OCI-LY1 (cell line): ENCODE results near the gene NDUFV1.
"Not testable (repeated sequence)": the region's sequence is repeated elsewhere in the genome, so short reads cannot be mapped to it uniquely, and the experiment has no call there.

ENCODE experiments used
- H2AFZ ChIP-seq: fragments of 200-600 bp; sonication (generic), shearing (Covaris generic); 2 replicates; pipeline ENCODE4 v1.6.0; 2014; ENCODE audit warnings: antibody characterized with exemption, mild to moderate bottlenecking, low read length
- H3F3A ChIP-seq: fragments of 200-600 bp; sonication (generic), shearing (Covaris generic); 2 replicates; pipeline ENCODE4 v1.6.0; 2014; ENCODE audit warnings: mild to moderate bottlenecking, antibody characterized with exemption, low read length, moderate library complexity; ENCODE audit not compliant: insufficient read depth
- H3K27ac ChIP-seq: fragments of 200-600 bp; sonication (generic); 2 replicates; pipeline ENCODE4 v1.5.1; 2014; ENCODE audit warnings: low read length, mixed run types, mild to moderate bottlenecking, low read depth; ENCODE audit not compliant: poor library complexity, severe bottlenecking
- H3K27me3 ChIP-seq: fragments of 200-600 bp; sonication (generic); 2 replicates; pipeline ENCODE4 v1.6.0; 2014; ENCODE audit warnings: antibody characterized with exemption, mild to moderate bottlenecking, low read length, moderate library complexity; ENCODE audit not compliant: insufficient read depth
- H3K36me3 ChIP-seq: fragments of 200-600 bp; sonication (generic); 2 replicates; pipeline ENCODE4 v1.6.1; 2014; ENCODE audit warnings: mild to moderate bottlenecking, antibody characterized with exemption, low read length, moderate library complexity, mixed read lengths; ENCODE audit not compliant: insufficient read depth
- H3K4me1 ChIP-seq: fragments of 200-600 bp; sonication (generic); 2 replicates; pipeline ENCODE4 v1.5.1; 2014; ENCODE audit warnings: mild to moderate bottlenecking, low read length, moderate library complexity; ENCODE audit not compliant: insufficient read depth, severe bottlenecking
- H3K4me2 ChIP-seq: fragments of 200-600 bp; sonication (generic), shearing (Covaris generic); 2 replicates; pipeline ENCODE4 v1.6.1; 2014; ENCODE audit warnings: low read length
- H3K4me3 ChIP-seq: fragments of 200-600 bp; sonication (generic); 2 replicates; pipeline ENCODE4 v1.5.1; 2014; ENCODE audit warnings: low read length, low read depth, mild to moderate bottlenecking, mixed read lengths; ENCODE audit not compliant: poor library complexity, severe bottlenecking
- H3K79me2 ChIP-seq: fragments of 200-600 bp; shearing (Covaris generic); 2 replicates; pipeline ENCODE4 v1.6.1; 2016; ENCODE audit warnings: mixed run types, low read length, mixed read lengths; ENCODE audit not compliant: insufficient read depth
- H3K9ac ChIP-seq: fragments of 200-600 bp; sonication (generic), shearing (Covaris generic); 2 replicates; pipeline ENCODE4 v1.6.1; 2014; ENCODE audit warnings: mild to moderate bottlenecking, low read length, mixed read lengths
- H3K9me2 ChIP-seq: fragments of 200-600 bp; sonication (generic), shearing (Covaris generic); 2 replicates; pipeline ENCODE4 v1.6.1; 2014; ENCODE audit warnings: low read depth, mild to moderate bottlenecking, low read length, mixed read lengths
- H3K9me3 ChIP-seq: fragments of 200-600 bp; shearing (Covaris generic); 2 replicates; pipeline ENCODE4 v1.6.1; 2014; ENCODE audit warnings: low read length, mixed read lengths
- H4K20me1 ChIP-seq: fragments of 200-600 bp; sonication (generic), shearing (Covaris generic); 2 replicates; pipeline ENCODE4 v1.6.0; 2016; ENCODE audit warnings: mild to moderate bottlenecking, low read length; ENCODE audit not compliant: insufficient read depth
- EZH2 ChIP-seq: fragments of 200-600 bp; sonication (generic), shearing (Covaris generic); IDR thresholded peaks from 2 replicates; pipeline ENCODE4 v1.8.0; 2017; ENCODE audit warnings: borderline replicate concordance, mixed run types, mild to moderate bottlenecking, antibody characterized with exemption, low read length, moderate library complexity, mixed read lengths
- TF ChIP-seq, protein P1 (sequence below): fragments of 200-600 bp; sonication (generic), shearing (Covaris generic); IDR thresholded peaks from 2 replicates; pipeline ENCODE4 v1.5.1; 2017; ENCODE audit warnings: mild to moderate bottlenecking, antibody characterized with exemption, low read length, moderate library complexity, mixed read lengths

NDUFV1 gene

DNA sequence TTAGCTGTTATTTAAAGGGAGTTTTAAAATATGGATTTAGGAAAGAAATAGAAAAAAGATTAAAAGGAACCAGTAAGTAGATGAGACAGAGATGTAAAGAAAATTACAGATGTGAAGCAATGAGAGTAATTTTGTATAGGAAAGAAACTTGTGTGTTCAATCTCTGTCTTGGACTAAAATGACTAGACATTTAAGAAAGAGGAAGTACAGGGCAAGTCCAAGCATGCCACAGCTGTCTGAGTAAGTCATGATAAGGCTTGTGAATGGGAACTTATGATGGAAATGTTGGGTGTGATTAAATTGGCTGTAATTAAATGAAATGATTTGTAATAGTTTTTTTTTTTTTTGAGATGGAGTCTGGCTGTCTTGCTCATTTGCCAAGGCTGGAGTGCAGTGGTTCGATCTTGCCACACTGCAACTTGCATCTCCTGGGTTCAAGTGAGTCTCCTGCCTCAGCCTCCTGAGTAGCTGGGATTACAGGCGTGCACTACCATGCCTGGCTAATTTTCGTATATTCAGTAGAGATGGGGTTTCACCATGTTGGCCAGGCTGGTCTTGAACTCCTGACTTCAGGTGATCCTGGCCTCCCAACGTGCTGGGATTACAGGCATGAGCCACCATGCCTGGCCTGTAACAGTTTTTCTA lies 49.7 kb downstream of the NDUFV1 start:
- H2AFZ ChIP-seq: no peak overlapping the region
- H3K27ac ChIP-seq: no peak overlapping the region
- no peaks in the 10 kb centered on the region for H3F3A ChIP-seq
- H3K36me3 ChIP-seq: no peaks in the 10 kb centered on the region; the same call in 1 of the 2 replicates
- peaks cover 26% of the 10 kb centered on the region for H3K9me3 ChIP-seq
- H3K79me2 ChIP-seq: no peaks in the 10 kb centered on the region
- no peak overlapping the region for H3K4me2 ChIP-seq
- TF ChIP-seq EZH2: no peak
- TF ChIP-seq, protein P1, sequence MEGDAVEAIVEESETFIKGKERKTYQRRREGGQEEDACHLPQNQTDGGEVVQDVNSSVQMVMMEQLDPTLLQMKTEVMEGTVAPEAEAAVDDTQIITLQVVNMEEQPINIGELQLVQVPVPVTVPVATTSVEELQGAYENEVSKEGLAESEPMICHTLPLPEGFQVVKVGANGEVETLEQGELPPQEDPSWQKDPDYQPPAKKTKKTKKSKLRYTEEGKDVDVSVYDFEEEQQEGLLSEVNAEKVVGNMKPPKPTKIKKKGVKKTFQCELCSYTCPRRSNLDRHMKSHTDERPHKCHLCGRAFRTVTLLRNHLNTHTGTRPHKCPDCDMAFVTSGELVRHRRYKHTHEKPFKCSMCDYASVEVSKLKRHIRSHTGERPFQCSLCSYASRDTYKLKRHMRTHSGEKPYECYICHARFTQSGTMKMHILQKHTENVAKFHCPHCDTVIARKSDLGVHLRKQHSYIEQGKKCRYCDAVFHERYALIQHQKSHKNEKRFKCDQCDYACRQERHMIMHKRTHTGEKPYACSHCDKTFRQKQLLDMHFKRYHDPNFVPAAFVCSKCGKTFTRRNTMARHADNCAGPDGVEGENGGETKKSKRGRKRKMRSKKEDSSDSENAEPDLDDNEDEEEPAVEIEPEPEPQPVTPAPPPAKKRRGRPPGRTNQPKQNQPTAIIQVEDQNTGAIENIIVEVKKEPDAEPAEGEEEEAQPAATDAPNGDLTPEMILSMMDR: no peak
- H3K9me2 ChIP-seq: no peaks in the 10 kb centered on the region
- peaks cover 8% of the 10 kb centered on the region; the same call in 1 of the 2 replicates for H3K27me3 ChIP-seq
- H4K20me1 ChIP-seq: no peaks in the 10 kb centered on the region
- no peak overlapping the region for H3K9ac ChIP-seq
- no peaks in the 10 kb centered on the region for H3K4me1 ChIP-seq
- no peak overlapping the region for H3K4me3 ChIP-seq

DNA sequence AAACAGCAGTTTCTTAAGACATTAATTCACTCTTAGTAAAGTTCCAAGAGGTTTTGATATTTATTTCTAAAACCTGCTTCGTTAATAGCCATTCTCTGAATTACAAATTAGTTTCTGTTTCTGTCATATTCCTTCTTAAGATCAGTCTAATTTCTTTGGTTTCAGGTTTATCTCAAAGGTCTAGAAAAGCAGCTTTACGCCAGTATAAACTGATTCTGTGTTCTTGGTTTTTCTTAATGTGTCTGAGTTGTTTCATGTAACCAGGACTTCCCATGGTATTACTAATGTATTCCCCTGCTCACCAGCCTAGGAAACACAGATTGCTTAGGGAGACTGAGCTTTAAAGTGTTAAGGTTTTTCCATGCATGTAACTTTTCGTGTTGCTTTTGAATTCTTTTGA lies 50.6 kb downstream of the NDUFV1 start:
- H3K27me3 ChIP-seq: peaks cover 8% of the 10 kb centered on the region; the same call in 1 of the 2 replicates
- no peaks in the 10 kb centered on the region for H4K20me1 ChIP-seq
- peaks cover 26% of the 10 kb centered on the region for H3K9me3 ChIP-seq
- no peaks in the 10 kb centered on the region for H3K9me2 ChIP-seq
- H3K4me2 ChIP-seq: no peak overlapping the region
- H3K4me1 ChIP-seq: no peaks in the 10 kb centered on the region
- no peak overlapping the region for H3K27ac ChIP-seq
- H3K79me2 ChIP-seq: no peaks in the 10 kb centered on the region
- H3K4me3 ChIP-seq: no peak overlapping the region
- TF ChIP-seq, protein P1: no peak
- no peak for TF ChIP-seq EZH2
- H3K36me3 ChIP-seq: no peaks in the 10 kb centered on the region; the same call in 1 of the 2 replicates
- H3K9ac ChIP-seq: no peak overlapping the region
- H3F3A ChIP-seq: no peaks in the 10 kb centered on the region
- H2AFZ ChIP-seq: no peak overlapping the region

DNA sequence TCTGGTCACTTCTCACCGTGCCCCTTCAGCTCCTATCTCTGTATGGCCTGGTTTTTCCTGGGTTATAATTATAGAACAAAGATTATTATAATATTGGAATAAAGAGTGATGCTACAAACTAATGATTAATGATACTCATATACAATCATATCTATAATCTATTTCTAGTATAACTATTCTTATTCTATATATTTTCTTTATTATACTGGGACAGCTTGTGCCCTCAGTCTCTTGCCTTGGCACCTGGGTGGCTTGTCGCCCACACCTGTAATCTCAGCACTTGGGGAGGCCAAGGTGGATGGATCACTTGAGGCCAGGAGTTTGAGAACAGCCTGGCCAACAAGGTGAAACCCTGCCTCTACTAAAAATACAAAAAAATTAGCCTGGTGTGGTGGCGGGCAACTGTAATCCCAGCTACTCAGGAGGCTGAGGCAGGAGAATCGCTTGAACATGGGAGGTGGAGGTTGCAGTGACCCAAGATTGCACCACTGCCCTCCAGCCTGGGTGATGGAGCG lies 53.0 kb downstream of the NDUFV1 start:
- not testable (repeated sequence) for H3K27ac ChIP-seq, H3K27me3 ChIP-seq, H3K4me1 ChIP-seq, H3K4me2 ChIP-seq, H3K9me2 ChIP-seq, H4K20me1 ChIP-seq, H3K9ac ChIP-seq, H3K36me3 ChIP-seq, H2AFZ ChIP-seq, H3K79me2 ChIP-seq, H3F3A ChIP-seq, H3K4me3 ChIP-seq
- H3K9me3 ChIP-seq: peaks cover 23% of the 10 kb centered on the region

DNA sequence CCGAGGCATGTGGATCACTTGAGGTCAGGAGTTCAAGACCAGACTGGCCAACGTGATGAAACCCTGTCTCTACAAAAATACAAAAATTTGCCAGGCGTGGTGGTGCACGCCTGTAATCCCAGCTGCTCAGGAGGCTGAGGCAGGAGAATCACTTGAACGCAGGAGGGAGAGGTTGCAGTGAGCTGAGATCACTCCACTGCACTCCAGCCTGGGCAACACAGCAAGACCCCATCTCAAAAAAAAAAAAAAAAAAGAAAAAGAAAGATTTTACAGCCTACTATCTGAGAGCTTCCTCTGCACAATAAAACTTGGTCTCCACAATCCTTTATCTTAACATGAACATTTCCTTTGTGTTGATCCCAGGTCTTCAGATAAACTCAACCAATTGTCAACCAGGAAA lies 54.0 kb downstream of the NDUFV1 start:
- not testable (repeated sequence) for H3K27ac ChIP-seq, H3K9ac ChIP-seq, H3K4me1 ChIP-seq, H3K27me3 ChIP-seq, H4K20me1 ChIP-seq, H3F3A ChIP-seq, H3K9me2 ChIP-seq, H3K4me2 ChIP-seq, H3K4me3 ChIP-seq, H2AFZ ChIP-seq, H3K79me2 ChIP-seq, H3K36me3 ChIP-seq
- H3K9me3 ChIP-seq: peaks cover 18% of the 10 kb centered on the region
